BE2C (cell line): Measurements from ENCODE around the gene UHRF2.

ENCODE experiments used
- DNase-seq: peaks from one replicate; pipeline ENCODE4 v3.0.0-alpha.2; 2020
- H3K27me3 ChIP-seq: fragments of 250-450 bp; sonication (Bioruptor Pico); 2 replicates; pipeline ENCODE4 v1.5.1; 2020; ENCODE audit warnings: mild to moderate bottlenecking
- H3K36me3 ChIP-seq: fragments of 250-450 bp; sonication (Bioruptor Pico); 2 replicates; pipeline ENCODE4 v1.5.1; 2020; ENCODE audit warnings: mild to moderate bottlenecking
- H3K4me1 ChIP-seq: fragments of 250-450 bp; sonication (Bioruptor Pico); 2 replicates; pipeline ENCODE4 v1.5.1; 2020
- H3K4me3 ChIP-seq: 2 replicates; pipeline ENCODE4 v1.5.1; 2011; ENCODE audit warnings: low read depth, low read length
- H3K9me3 ChIP-seq: fragments of 250-450 bp; sonication (Bioruptor Pico); 2 replicates; pipeline ENCODE4 v1.5.1; 2020
- TF ChIP-seq, protein P1 (sequence below): IDR thresholded peaks from 2 replicates; pipeline ENCODE4 v1.5.1; 2012; ENCODE audit warnings: mild to moderate bottlenecking, low read depth, low read length

The UHRF2 gene

DNA sequence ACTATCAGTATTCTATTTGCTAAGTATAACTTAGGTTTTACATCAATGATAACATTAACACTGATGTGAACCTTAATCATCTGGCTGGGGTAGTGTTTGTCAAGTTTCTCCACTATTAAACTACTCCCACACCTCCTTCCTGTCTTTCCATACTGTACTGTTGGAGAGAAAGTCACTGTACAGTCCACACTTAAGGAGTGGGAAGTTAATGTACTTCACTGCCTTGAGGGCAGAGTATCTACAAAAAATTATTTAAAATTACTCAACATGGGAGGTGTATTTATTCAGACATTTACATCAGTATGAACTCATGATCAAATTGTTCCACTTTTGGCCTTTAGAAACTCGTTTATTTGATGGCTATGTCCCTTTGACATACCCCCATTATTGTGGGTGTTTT is 11.9 kb downstream of the UHRF2 start:
- no peak overlapping the region for H3K4me3 ChIP-seq
- TF ChIP-seq, protein P1, sequence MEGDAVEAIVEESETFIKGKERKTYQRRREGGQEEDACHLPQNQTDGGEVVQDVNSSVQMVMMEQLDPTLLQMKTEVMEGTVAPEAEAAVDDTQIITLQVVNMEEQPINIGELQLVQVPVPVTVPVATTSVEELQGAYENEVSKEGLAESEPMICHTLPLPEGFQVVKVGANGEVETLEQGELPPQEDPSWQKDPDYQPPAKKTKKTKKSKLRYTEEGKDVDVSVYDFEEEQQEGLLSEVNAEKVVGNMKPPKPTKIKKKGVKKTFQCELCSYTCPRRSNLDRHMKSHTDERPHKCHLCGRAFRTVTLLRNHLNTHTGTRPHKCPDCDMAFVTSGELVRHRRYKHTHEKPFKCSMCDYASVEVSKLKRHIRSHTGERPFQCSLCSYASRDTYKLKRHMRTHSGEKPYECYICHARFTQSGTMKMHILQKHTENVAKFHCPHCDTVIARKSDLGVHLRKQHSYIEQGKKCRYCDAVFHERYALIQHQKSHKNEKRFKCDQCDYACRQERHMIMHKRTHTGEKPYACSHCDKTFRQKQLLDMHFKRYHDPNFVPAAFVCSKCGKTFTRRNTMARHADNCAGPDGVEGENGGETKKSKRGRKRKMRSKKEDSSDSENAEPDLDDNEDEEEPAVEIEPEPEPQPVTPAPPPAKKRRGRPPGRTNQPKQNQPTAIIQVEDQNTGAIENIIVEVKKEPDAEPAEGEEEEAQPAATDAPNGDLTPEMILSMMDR, result no peak
- no peaks in the 10 kb centered on the region for H3K9me3 ChIP-seq
- no peak for DNase-seq
- H3K4me1 ChIP-seq, result no peaks in the 10 kb centered on the region
- H3K27me3 ChIP-seq, result no peaks in the 10 kb centered on the region
- H3K36me3 ChIP-seq, result peaks cover 28% of the 10 kb centered on the region

DNA sequence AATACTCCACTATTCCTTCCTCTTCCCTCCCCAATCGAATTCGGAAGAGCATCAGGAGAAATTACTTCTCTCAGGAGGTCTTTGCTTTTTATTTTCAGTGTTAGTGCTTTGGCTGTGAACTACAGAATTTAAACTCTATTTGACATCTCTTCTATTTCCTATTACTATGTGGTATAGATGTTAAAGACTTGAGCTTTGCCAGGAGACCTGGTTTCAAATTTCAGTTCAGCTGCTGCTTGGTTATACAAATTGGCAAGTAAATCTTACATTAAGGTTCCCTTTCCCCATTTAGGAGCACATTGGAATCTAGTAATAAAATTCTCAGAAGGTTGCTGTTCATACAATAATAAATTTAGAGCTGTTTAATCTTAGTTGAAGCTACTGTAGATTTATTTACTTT is 13.1 kb downstream of the UHRF2 start:
- Histone ChIP-seq H3K27me3 (no peaks in the 10 kb centered on the region), H3K36me3 (peaks cover 25% of the 10 kb centered on the region), H3K4me1 (no peaks in the 10 kb centered on the region), H3K9me3 (no peaks in the 10 kb centered on the region), H3K4me3 (no peak overlapping the region)
- TF ChIP-seq, protein P1, result no peak
- DNase-seq, result no peak

DNA sequence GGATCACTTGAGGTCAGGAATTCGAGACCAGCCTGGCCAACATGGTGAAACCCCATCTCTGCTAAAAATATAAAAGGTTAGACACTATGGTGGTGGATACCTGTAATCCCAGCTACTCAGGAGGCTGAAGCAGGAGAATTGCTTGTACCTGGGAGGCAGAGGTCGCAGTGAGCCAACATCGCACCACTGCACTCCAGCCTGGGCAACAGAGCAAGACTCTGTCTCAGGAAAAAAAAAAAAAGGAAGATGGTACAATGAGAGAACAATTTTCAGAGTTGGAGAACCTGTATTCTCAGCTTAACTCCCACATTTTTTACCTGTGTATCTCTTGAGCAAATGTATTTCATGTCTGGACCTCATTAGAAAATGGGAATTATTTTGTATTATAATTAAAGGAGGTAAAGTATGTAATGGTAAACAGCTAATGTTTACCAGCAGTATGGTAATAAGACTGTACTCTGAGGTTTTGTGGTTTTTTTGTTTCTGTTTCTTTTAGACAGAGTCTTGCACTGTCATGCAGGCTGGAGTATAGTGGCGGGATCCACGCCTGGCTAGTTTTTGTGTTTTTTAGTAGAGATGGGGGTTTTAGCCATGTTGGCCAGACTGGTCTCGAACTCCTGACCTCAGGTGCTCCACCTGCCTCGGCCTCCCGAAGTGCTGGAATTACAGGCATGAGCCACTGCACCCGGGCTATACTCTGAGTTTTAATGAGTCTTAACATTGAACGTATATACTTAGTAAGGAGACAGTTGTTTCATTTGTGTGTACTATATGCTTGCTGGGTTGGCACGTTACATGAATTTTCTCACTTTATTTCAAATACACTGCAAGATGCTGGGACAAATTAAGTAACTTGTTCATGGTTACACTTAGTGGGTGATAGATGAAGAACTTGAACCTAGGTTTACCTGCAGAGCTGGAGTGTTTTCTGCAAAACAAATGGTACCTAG is 16.2 kb downstream of the UHRF2 start:
- DNase-seq, result no peak
- H3K9me3 ChIP-seq, result no peaks in the 10 kb centered on the region
- peaks cover 11% of the 10 kb centered on the region for H3K36me3 ChIP-seq
- TF ChIP-seq, protein P1, result no peak
- no peaks in the 10 kb centered on the region for H3K4me1 ChIP-seq
- H3K4me3 ChIP-seq, result no peak overlapping the region
- H3K27me3 ChIP-seq, result no peaks in the 10 kb centered on the region

DNA sequence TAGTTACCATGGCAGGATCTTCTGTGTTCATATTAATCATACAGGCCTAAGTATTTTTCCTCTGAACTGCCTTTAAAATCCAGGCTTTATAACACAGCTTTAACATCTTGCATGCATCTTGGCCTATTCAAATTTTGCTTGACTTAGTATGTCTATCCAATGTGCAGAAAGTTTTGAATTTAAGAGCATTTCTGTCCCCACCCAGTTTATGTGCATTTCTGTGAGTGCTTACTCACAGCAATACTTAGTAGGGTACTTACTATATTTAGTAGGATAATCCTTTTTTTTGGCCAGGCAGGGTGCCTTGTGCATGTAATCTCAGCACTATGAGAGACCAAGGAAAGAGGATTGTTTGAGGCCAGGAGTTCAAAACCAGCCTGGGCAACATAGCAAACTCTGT is 18.0 kb downstream of the UHRF2 start:
- DNase-seq, result no peak
- Histone ChIP-seq H3K4me1 (no peaks in the 10 kb centered on the region), H3K36me3 (peaks cover 8% of the 10 kb centered on the region), H3K4me3 (no peak overlapping the region), H3K27me3 (no peaks in the 10 kb centered on the region), H3K9me3 (no peaks in the 10 kb centered on the region)
- TF ChIP-seq, protein P1, result no peak

DNA sequence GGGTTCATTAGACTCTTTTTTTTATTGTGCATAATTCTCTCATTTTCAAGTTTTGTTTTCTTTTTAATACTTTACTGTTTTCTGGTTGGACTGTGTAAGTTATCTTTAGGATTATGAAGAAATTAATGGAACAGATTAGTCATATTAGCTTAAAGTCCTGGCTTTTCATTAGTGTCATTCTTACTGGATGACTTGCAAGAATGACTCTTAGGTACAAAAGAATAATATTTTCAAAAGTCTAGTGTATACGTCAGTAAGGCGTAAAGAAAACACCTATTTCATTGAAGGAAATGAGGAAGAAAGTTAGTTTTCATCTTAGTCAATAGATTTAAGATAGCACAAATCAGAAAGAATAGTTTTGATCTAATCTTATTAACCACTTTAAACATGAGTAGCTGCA is 20.4 kb downstream of the UHRF2 start:
- TF ChIP-seq, protein P1, result no peak
- Histone ChIP-seq H3K4me3 (no peak overlapping the region), H3K36me3 (peaks cover 17% of the 10 kb centered on the region)

DNA sequence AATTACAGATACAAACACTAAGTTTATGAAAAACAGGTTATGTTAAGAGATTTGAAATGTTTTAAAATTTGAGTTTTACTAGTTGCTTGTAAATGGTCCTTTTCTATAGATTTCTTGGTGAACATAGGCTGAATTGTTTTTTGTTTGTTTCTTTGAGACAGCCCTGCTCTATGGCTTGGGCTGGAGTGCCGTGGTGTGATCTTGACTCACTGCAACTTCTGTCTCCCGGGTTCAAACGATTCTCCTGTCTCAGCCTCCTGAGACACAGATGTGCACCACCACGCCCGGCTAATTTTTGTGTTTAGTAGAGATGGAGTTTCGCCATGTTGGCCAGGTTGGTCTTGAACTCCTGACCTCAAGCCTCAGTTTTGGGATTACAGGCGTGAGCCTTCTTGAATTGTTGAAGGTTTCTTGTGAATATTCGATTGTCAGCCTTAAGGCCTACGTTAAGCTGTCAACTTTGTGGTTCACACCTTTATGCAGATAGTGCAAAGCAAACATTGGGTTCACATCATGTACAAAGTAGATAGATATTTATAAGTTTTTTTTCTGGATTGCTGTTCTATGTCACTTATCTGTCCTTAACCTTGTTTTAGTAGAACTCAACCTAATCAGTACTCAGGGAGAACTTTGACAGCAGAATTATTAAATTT is 26.2 kb downstream of the UHRF2 start:
- H3K36me3 ChIP-seq, result peaks cover 19% of the 10 kb centered on the region
- H3K9me3 ChIP-seq, result no peaks in the 10 kb centered on the region
- DNase-seq, result no peak

More for the DNA sequence above, 20.4 kb downstream of the UHRF2 start:
- DNase-seq, result no peak
- no peaks in the 10 kb centered on the region for H3K9me3 ChIP-seq
- no peaks in the 10 kb centered on the region for H3K27me3 ChIP-seq
- H3K4me1 ChIP-seq, result no peaks in the 10 kb centered on the region

More for the DNA sequence above, 26.2 kb downstream of the UHRF2 start:
- Histone ChIP-seq H3K4me3 (no peak overlapping the region), H3K4me1 (no peaks in the 10 kb centered on the region), H3K27me3 (no peaks in the 10 kb centered on the region)
- TF ChIP-seq, protein P1, result no peak
